Esophagus (tissue), 2 donors: ENCODE measurements around the gene SFXN5. TPM values are rescaled to one million over a fixed set of nuclear protein-coding genes. Genes with fewer than 3 reads are reported as not detected.

Source experiments
- H3K27ac ChIP-seq, 2 donors: one replicate each; pipeline ENCODE4 v1.5.1; 2013; ENCODE audit warnings: low read depth in 2 of 2, mild to moderate bottlenecking in 2 of 2, inconsistent platforms in 1 of 2, low read length in 1 of 2, moderate library complexity in 1 of 2
- H3K27me3 ChIP-seq, 2 donors: one replicate each; pipeline ENCODE4 v1.6.1; 2013; ENCODE audit warnings: low read length in 2 of 2, control low read depth in 1 of 2, mild to moderate bottlenecking in 1 of 2; ENCODE audit not compliant: insufficient read depth in 2 of 2, control insufficient read depth in 1 of 2
- H3K36me3 ChIP-seq, 2 donors: one replicate each; pipeline ENCODE4 v1.6.1; 2013; ENCODE audit warnings: low read length in 1 of 2; ENCODE audit not compliant: control insufficient read depth in 2 of 2, insufficient read depth in 2 of 2
- H3K4me1 ChIP-seq, 2 donors: one replicate each; pipeline ENCODE4 v1.6.1; 2013; ENCODE audit warnings: low read length in 1 of 2; ENCODE audit not compliant: control insufficient read depth in 2 of 2, insufficient read depth in 2 of 2
- H3K4me3 ChIP-seq, 2 donors: one replicate each; pipeline ENCODE4 v1.5.1; 2013; ENCODE audit warnings: low read length in 2 of 2, mild to moderate bottlenecking in 2 of 2, low read depth in 1 of 2, moderate library complexity in 1 of 2
- H3K9me3 ChIP-seq, 2 donors: one replicate each; pipeline ENCODE4 v1.6.1; 2013; ENCODE audit warnings: mild to moderate bottlenecking in 2 of 2, low read depth in 1 of 2, low read length in 1 of 2, moderate library complexity in 1 of 2; ENCODE audit not compliant: control insufficient read depth in 2 of 2, insufficient read depth in 1 of 2
- WGBS, 2 donors: extraction: QIAGEN DNeasy Blood & Tissue Kit; methylation state at CpG; one replicate each; pipeline ENCODE4 v1.1.7; 2013; 5-methylcytosine and 5-hydroxymethylcytosine counted together
- polyA plus RNA-seq, 2 donors: library from polyadenylated mRNA; stranded (reverse); fragments of 200-250 nt; gene quantifications; one replicate each; pipeline ENCODE4 v1.2.3, GENCODE V29; 2013
- donor health status: healthy with polysubstance abuse.
- donor health status: Bipolar disorder and iron deficiency.

Gene SFXN5
- polyA plus RNA-seq, 2 donors, result 4.2 to 6.6 TPM

- H3K27ac ChIP-seq, result no peak overlapping the region
- no peaks in the 10 kb centered on the region for H3K27me3 ChIP-seq
- no peak overlapping the region for H3K4me3 ChIP-seq
- no peaks in the 10 kb centered on the region for H3K9me3 ChIP-seq
- no peaks in the 10 kb centered on the region for H3K4me1 ChIP-seq
- H3K36me3 ChIP-seq, result peaks cover 0 to 2% of the 10 kb centered on the region in 2 donors
- 91 to 92% methylated on average over 9 of the region's 9 CpGs for WGBS, 2 donors
Measured at GRCh38 chr2:73008766-73009135, 62.8 kb downstream of the SFXN5 start.

DNA sequence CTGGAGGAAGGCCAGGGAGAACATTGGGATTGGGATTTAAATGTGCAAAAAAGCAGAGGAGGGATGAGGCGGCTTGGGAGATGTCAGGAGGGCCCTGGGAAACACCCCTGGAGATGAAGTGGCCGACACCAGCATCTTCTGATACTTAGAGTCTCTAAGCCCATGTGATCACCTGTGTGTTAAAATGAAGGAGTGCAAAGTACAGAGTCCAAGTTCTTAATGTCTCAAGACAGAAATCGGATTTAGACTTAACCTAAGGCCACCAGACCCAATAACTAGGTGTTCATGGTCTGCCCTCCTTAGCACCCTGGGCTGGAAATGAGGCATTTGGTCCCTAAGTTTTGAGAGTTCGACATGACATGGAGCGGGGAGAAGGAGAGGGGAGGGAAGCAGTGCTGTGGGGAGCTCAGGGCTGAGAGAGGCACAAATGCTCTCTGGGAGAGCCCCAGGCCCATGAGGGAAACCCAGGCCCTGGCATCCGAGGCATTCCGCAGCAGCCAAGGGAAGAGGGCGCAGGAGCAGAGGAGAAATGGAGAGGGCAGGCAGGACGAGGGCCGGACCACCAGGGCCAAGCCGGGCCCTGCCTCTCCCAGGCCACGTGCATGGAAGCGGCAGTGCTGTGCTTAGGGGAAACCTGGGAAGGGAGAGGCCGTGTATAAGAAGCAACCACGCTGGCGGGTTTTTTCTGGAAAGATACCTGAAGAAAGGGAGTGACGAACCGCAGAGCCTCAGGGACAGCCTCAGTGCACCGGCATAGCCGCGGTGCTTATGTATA lies 63.3 kb downstream of the SFXN5 start:
- H3K27ac ChIP-seq, result no peak overlapping the region
- no peaks in the 10 kb centered on the region for H3K4me1 ChIP-seq
- peaks cover 0 to 2% of the 10 kb centered on the region in 2 donors for H3K36me3 ChIP-seq
- no peak overlapping the region for H3K4me3 ChIP-seq
- no peaks in the 10 kb centered on the region for H3K27me3 ChIP-seq
- no peaks in the 10 kb centered on the region for H3K9me3 ChIP-seq
- 93 to 95% methylated on average over 21 of the region's 21 CpGs for WGBS, 2 donors

DNA sequence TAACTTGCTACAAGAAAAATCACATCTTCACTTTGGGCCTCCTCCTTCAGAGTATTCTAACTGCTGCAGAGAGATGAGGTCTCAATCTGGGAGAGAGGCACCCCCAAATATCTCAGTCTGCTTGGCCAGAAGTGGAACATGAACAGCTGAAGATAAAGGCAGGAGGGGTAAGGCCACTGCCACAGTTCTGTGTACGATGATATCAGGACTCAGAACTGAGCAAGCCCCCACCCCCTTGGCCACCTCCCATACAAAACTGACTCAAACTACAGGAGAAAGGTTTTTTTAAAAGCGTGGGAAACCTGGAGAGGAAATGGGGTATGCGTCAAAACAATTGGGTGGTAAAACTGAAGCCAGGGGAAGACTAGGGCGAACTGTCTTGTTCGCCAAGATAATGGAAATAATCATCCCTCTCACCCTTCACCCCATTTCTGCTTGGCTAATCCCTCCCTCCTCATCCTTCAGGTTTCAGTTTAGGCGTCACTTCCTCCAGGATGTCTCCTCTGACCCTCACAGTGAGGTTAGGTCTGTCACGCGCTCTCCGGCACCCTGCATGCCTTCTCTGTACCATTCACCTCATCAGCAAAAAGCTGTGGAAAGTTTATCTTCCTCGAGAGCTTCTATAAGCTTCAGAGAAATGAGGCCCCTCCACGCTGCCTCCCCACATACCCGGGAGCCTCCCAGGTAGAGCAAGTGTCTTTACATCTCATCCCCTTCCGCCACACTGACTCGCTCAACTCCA lies 64.4 kb downstream of the SFXN5 start:
- peaks cover 0 to 2% of the 10 kb centered on the region in 2 donors for H3K36me3 ChIP-seq
- H3K4me1 ChIP-seq, result no peaks in the 10 kb centered on the region
- H3K4me3 ChIP-seq, result no peak overlapping the region
- no peaks in the 10 kb centered on the region for H3K9me3 ChIP-seq
- no peaks in the 10 kb centered on the region for H3K27me3 ChIP-seq
- 86 to 87% methylated on average over 14 of the region's 14 CpGs for WGBS, 2 donors
- no peak overlapping the region for H3K27ac ChIP-seq

GRCh38 chr2:73004889-73005596 lies 66.5 kb downstream of the SFXN5 start:
- Histone ChIP-seq H3K36me3 (peaks cover 0 to 5% of the 10 kb centered on the region in 2 donors), H3K27ac (no peak overlapping the region), H3K4me3 (no peak overlapping the region), H3K4me1 (no peaks in the 10 kb centered on the region), H3K9me3 (no peaks in the 10 kb centered on the region), H3K27me3 (no peaks in the 10 kb centered on the region)
- 83 to 84% methylated on average over 14 of the region's 14 CpGs for WGBS, 2 donors

- Histone ChIP-seq H3K36me3 (peaks cover 0 to 5% of the 10 kb centered on the region in 2 donors), H3K27ac (no peak overlapping the region), H3K4me1 (no peaks in the 10 kb centered on the region), H3K27me3 (no peaks in the 10 kb centered on the region), H3K9me3 (no peaks in the 10 kb centered on the region), H3K4me3 (no peak overlapping the region)
- 88 to 89% methylated on average over 12 of the region's 12 CpGs for WGBS, 2 donors
Measured at GRCh38 chr2:73004466-73004865, 67.0 kb downstream of the SFXN5 start.

GRCh38 chr2:73003027-73003426 lies 68.5 kb downstream of the SFXN5 start:
- Histone ChIP-seq H3K27me3 (no peaks in the 10 kb centered on the region), H3K4me3 (no peak overlapping the region), H3K27ac (no peak overlapping the region), H3K4me1 (no peaks in the 10 kb centered on the region), H3K36me3 (peaks cover 0 to 9% of the 10 kb centered on the region in 2 donors), H3K9me3 (no peaks in the 10 kb centered on the region)
- 90 to 92% methylated on average over 8 of the region's 8 CpGs for WGBS, 2 donors

- Histone ChIP-seq H3K36me3 (peaks cover 0 to 9% of the 10 kb centered on the region in 2 donors), H3K4me1 (no peaks in the 10 kb centered on the region), H3K27me3 (no peaks in the 10 kb centered on the region), H3K27ac (no peak overlapping the region), H3K9me3 (no peaks in the 10 kb centered on the region), H3K4me3 (no peak overlapping the region)
- WGBS, 2 donors, result 91 to 92% methylated on average over 6 of the region's 6 CpGs
Measured at GRCh38 chr2:73000808-73001570, 70.5 kb downstream of the SFXN5 start.

GRCh38 chr2:72999729-73000725 lies 71.5 kb downstream of the SFXN5 start:
- Histone ChIP-seq H3K4me3 (no peak overlapping the region), H3K4me1 (no peaks in the 10 kb centered on the region), H3K27me3 (no peaks in the 10 kb centered on the region), H3K36me3 (peaks cover 0 to 12% of the 10 kb centered on the region in 2 donors), H3K9me3 (no peaks in the 10 kb centered on the region), H3K27ac (no peak overlapping the region)
- WGBS, 2 donors, result 89 to 90% methylated on average over 13 of the region's 13 CpGs
